Stimulated activated naive CD4-positive, alpha-beta T cell (primary cell): ENCODE results near the gene HNRNPA0.
A peak's percentile ranks its signal among the peaks of the same experiment; 100 is the strongest.
"Not testable (repeated sequence)": the region's sequence is repeated elsewhere in the genome, so short reads cannot be mapped to it uniquely, and the experiment has no call there.

ENCODE experiments used
- DNase-seq, 6 experiments: peaks; one replicate each; lab custom pipeline; 2025; lab: John Stamatoyannopoulos, UW

The HNRNPA0 gene

GRCh38 chr5:137754188-137754960 lies at the start of gene HNRNPA0:
Gene HNRNPA0 (minus strand): TSS chr5:137754363. CDS start chr5:137754066, 297 bp downstream.
- DNase-seq = peak; percentile 95 to 100 (median 99)

GRCh38 chr5:137802282-137803210 lies 48.4 kb upstream of the HNRNPA0 start:
- no peak for DNase-seq

GRCh38 chr5:137800700-137801411 lies 46.7 kb upstream of the HNRNPA0 start:
- DNase-seq = no peak

GRCh38 chr5:137796279-137796678 lies 42.1 kb upstream of the HNRNPA0 start:
- no peak for DNase-seq

GRCh38 chr5:137794863-137795262 lies 40.7 kb upstream of the HNRNPA0 start:
- DNase-seq = no peak

- no peak for DNase-seq
Observed at GRCh38 chr5:137792303-137792702, 38.1 kb upstream of the HNRNPA0 start.

- no peak for DNase-seq
Observed at GRCh38 chr5:137791799-137792198, 37.6 kb upstream of the HNRNPA0 start.

- DNase-seq = no peak
Observed at GRCh38 chr5:137791387-137791786, 37.2 kb upstream of the HNRNPA0 start.

GRCh38 chr5:137788560-137788959 lies 34.4 kb upstream of the HNRNPA0 start:
- DNase-seq = not testable (repeated sequence)

GRCh38 chr5:137782984-137783536 lies 28.9 kb upstream of the HNRNPA0 start:
- no peak for DNase-seq

GRCh38 chr5:137782055-137782454 lies 27.9 kb upstream of the HNRNPA0 start:
- DNase-seq = no peak

- DNase-seq = peak in 2 of 6 experiments; percentile 20 to 28
Observed at GRCh38 chr5:137778772-137779564, 24.8 kb upstream of the HNRNPA0 start.

GRCh38 chr5:137767937-137768336 lies 13.8 kb upstream of the HNRNPA0 start:
- DNase-seq = not testable (repeated sequence)

GRCh38 chr5:137761566-137761965 lies 7.4 kb upstream of the HNRNPA0 start:
- DNase-seq = no peak

GRCh38 chr5:137760719-137761516 lies 6.8 kb upstream of the HNRNPA0 start:
- no peak for DNase-seq

GRCh38 chr5:137760294-137760693 lies 6.1 kb upstream of the HNRNPA0 start:
- DNase-seq = no peak

- no peak for DNase-seq
Observed at GRCh38 chr5:137758715-137759306, 4.6 kb upstream of the HNRNPA0 start.

- DNase-seq = no peak
Observed at GRCh38 chr5:137758121-137758520, 4.0 kb upstream of the HNRNPA0 start.

- DNase-seq = no peak
Observed at GRCh38 chr5:137757634-137758033, 3.5 kb upstream of the HNRNPA0 start.
